HG02885 (cell line): Measurements from ENCODE around the gene SAMD5.
"Not testable (repeated sequence)": the region's sequence is repeated elsewhere in the genome, so short reads cannot be mapped to it uniquely, and the experiment has no call there.

Experiments used
- ATAC-seq: cut with Tn5 transposase; IDR thresholded peaks from one replicate; pipeline ENCODE4 v1.9.1; 2021; ENCODE audit warnings: mild to moderate bottlenecking; ENCODE audit not compliant: unreplicated experiment, poor library complexity

SAMD5 gene

DNA sequence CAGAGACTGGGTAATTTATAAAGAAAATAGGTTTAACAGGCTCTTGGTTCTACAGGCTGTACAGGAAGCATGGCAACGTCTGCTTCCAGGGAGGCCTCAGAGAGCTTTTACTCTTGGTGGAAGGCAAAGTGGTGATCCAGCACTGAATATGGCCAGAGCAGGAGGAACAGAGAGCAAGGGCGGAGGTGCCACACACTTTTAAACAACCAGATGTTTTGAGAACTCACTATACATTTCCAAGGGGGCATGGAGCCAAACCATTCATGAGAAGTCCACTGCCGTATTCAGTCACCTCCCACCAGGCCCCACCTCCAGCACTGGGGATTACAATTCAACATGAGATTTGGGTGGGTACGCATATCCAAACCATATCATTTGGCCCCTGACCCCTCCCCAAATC, 18.7 kb downstream of the SAMD5 start:
- ATAC-seq = no peak

DNA sequence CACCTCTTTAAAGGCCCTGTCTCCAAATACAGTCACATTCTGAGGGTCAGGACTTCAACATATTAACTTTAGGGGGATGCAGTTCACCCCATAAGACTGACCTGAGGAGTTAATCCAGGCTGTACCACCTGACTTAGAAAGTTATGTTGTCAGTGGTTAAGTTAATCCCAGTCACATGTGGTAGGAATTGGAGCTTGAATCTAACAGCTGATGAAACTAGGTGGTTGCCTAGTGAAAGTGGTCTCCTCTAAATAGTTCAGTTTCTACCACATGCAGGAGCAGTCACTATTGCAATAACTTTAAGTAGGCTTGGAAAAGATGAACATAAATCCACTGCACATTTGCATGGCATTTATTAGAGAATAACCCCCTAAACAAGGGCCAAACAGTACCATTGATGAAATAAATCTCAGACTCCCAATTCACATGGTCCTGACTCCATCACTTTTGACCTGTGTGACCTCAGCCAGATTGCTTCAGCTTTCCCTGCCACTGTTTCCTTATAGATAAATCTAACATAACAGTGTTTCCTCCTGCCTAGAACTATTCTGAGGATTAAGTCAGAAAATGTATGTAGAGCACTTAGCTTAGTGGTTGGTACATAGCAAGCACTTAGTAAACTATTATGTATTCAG, 20.1 kb downstream of the SAMD5 start:
- ATAC-seq = no peak

- ATAC-seq = no peak
Observed at GRCh38 chr6:147530132-147531060, 21.9 kb downstream of the SAMD5 start.

DNA sequence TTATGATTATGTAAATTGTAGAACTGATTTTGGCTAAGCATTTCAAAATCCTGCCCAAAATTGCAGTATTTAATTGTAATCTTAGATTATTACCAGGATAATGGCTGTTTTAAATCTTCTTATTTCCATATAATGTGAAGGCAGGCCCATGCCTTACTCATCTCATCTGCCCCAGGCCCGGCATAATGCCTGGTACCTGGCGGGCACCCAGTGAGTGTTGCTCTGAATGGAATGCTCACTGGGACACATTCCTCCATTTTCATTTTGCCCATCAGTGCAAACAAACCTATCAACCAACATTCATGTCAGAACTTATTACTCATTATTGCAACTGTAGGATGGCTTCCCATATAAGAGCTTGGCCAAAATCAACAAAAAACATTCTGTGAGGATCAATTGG, 22.8 kb downstream of the SAMD5 start:
- ATAC-seq = no peak

DNA sequence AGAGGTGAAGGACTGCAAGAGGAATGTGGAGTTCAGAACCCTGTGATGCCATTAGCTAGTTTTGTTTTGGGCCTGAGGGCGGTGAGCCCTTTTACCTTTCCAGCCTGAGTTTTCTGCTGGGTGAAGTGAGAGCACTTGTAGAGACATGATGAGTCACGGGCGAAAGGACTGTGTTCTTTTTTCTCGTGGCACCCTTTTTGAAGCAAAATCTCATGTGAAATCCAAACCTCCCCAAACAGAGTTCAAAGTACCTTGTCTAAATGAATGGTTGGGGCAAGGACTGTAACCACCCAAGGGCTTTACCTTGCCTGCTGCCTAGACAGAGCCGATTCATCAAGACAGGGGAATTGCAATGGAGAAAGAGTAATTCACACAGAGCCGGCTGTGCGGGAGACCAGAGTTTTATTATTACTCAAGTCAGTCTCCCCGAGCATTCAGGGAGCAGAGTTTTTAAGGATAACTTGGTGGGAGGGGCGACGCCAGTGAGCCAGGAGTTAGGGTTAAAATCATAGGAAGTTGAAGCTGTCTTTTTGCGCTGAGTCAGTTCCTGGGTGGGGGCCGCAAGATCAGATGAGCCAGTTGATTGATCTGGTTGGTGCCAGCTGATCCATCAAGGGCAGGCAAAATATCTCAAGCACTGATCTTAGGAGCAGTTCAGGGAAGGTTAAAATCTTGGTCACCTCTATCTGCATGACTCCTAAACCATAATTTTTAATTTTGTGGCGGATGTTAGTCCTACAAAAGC, 25.8 kb downstream of the SAMD5 start:
- ATAC-seq = no peak

DNA sequence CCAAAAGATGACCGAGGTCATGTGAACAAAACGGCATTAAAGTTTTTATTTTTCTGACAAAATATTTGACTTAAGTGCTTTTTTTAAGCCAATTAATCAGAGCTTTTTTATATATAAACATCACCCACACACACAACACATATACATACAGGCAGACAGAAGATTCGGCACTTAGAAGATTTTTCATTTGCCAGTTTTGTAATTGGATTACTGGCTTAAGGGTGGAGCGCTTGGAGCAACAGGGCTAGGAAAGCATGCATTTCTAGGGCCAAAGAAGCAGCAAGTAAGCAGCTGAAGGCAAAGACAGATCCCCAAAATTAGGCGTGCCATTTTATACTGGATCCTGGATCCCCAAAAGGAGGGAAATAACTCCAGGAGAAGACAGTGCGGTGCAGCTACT, 30.3 kb downstream of the SAMD5 start:
- no peak for ATAC-seq

GRCh38 chr6:147540075-147540474, 31.6 kb downstream of the SAMD5 start:
- no peak for ATAC-seq

DNA sequence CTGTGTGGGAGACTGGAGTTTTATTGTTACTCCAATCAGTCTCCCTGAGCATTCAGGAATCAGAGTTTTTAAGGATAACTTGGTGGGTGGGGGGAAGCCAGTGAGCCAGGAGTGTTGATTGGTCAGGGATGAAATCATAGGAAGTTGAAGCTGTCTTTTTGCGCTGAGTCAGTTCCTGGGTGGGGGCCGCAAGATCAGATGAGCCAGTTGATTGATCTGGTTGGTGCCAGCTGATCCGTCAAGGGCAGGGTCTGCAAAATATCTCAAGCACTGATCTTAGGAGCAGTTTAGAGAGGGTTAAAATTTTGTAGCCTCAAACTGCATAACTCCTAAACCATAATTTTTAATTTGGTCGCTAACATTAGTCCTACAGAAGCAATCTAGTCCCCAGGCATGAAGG, 33.9 kb downstream of the SAMD5 start:
- ATAC-seq = not testable (repeated sequence)

DNA sequence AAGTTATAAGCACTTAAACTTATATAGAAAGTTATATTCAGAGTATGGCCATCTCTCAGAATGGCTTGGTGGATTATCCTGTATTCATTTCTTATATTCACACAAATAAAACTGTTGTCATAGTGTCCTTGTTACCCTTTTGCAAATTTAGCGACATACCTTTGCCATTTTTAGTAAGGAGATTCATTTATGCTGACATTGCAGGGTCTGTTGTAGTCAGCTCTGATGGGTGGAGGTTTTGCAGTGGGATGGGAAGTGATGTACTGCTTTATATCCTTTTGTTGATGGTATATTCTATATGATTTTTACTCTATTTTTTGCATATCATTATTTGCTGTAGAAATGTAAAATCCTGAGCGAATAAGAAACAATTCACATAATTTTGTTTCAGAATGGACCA, 35.9 kb downstream of the SAMD5 start:
- ATAC-seq = no peak

- ATAC-seq = no peak
Observed at GRCh38 chr6:147546501-147547368, 38.2 kb downstream of the SAMD5 start.

DNA sequence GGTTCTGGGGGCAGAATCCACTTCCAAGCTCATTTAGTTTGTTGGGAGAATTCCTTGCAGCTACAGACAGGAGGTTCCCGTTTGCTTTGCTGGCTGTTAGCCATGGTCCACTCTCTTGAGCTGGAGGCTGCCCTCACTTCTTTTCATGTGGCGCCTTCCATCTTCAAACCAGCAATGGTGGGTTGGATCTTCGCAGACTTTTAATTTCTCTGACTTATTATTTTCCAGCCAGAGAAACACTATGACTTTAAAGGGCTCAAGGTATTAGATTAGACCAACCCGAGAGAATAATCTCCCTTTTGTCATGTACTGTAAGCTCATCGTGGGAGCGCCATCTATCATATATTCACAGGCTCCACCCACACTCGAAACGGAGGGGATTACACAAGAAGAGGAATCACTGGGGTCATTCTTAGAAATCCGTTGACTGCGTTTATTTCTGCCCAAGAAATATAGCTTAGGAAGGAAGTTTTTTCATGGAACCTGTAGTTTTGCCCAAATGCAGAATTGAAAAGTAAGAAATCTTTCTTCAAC, 38.9 kb downstream of the SAMD5 start:
- no peak for ATAC-seq

DNA sequence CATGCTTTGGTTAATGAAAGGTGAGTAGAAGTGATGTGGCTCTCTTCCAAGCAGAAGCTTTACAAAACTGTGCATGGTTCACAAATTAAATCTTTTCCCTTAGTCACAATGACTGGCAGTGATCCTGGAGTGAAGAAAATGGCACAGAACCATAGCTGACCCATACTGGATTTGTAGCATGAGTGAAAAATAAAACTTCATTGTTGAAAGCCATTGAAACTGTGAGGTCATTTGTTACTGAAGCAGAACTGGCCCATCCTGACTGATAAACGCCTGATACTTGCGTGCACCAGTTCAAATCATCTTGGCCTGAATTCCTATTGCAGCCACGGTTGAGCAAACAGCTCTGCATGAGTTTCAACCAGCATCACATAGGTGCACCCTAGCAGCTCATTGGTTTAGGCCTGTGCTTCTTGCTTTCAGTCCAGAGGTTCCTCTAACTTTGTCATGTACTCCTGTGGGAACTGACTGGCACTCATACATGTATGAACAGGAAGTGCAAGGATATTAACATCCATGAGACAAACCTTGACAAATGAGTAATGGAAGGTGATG, 40.5 kb downstream of the SAMD5 start:
- ATAC-seq = no peak

GRCh38 chr6:147549531-147549930, 41.0 kb downstream of the SAMD5 start:
- no peak for ATAC-seq

- no peak for ATAC-seq
Observed at GRCh38 chr6:147551976-147552375, 43.5 kb downstream of the SAMD5 start.

DNA sequence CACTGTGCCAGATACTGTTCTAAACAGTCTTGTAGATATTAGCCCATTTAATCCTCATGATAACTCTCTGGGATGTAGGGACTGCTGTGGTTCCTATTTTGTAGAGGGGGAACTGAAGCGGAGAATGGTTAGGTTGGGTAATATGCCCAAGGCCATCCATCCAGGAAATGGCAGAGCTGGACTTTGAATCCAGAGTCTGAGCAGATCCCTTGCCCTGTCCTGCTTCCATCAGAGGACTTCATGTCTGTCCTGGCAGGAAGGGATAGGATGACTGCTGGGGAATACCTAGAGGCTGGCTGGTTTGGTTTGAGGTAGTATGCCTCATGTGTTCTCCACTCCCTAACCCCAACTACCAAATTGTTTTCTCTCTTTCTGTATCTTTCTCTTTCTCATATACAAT, 44.6 kb downstream of the SAMD5 start:
- no peak for ATAC-seq

DNA sequence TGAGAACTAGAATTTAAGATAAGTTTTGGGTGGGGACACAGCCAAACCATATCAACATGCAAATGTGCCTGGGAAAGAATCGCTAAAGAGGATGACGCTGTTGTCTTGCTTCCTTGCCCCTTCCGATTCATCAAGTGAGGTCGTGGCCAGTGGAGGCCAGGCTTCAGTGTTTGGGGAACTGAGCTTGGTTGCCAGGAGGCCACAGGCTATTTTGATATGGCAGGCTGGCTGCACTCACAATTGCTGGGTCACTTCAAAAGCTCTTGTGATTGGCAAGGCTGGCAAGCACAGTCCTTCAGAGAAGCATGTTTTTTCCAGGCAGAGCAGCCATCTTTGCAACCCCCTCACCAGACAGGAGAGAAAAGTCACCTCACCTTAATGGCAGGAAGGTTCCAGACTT, 45.8 kb downstream of the SAMD5 start:
- no peak for ATAC-seq

DNA sequence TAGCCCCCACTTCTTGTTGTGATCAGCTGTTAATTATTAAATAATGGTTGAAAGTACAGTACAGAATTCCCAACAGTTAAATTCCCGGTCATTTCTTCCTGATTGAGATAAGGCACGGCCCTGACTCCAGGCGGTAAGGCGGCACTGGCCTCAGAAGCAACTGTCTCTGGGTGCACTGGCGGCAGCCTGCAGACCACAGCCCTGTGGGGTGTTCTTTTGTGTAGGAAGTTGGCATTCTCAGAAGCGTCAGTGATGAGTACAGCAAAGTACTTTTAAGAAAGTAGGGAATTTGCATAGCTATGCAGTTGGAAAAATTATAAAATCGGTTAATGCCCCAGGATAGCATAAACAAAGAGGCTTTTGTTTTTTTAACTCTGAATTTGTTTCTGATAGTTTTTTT, 50.5 kb downstream of the SAMD5 start:
- no peak for ATAC-seq

- ATAC-seq = no peak
Observed at GRCh38 chr6:147560670-147561069, 52.2 kb downstream of the SAMD5 start.

DNA sequence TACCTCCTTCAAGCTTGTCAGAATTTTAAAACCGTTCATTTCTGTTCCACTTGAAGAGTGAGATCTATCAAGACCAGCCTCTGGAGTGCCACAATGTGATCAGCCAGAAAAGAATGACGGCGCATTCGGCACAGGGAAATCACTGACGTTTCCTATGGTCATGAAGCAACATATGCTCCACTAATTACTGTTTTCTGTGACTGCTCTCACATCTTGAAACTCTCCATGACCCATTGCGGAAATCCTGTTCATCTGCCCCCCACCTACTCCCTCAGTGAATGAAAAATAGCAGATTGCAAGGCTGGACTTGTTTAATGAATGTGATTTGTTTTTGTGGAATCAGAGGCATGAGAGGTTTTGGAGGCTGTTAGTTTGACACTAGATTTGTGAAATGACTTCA, 53.2 kb downstream of the SAMD5 start:
- no peak for ATAC-seq

- ATAC-seq = no peak
Observed at GRCh38 chr6:147563472-147563871, 55.0 kb downstream of the SAMD5 start.
